ENCODE data around the gene CCDC85B. TPM values are rescaled to one million over a fixed set of nuclear protein-coding genes. Genes with fewer than 3 reads are reported as not detected.

The CCDC85B gene
- total RNA-seq, 1 experiment from 2014 or later, result 85.4 TPM

GRCh38 chr11:65843811-65844210 is 46.7 kb upstream of the CCDC85B start:
- CTCF ChIA-PET, result no interaction called here
- intact Hi-C loops (cut with micrococcal nuclease; ENCODE audit: unreplicated experiment) (no loop called here), in situ Hi-C loops (cut with HindIII; ENCODE audit: low pct_unique_long_range_greater_than_20kb, low sequenced_read_pairs) (no loop called here)
- H3K9me3 ChIP-seq (ENCODE audit: control insufficient read depth, insufficient read depth, low read depth, low read length), result no peaks in the 10 kb centered on the region
- BruUV-seq (replicated peaks), result no TSS peak
- DNase-seq (ENCODE audit: low read depth, low spot score) (no peak), ATAC-seq (no peak)
- H3K36me3 ChIP-seq (ENCODE audit: control insufficient read depth, insufficient read depth, low read length), result no peaks in the 10 kb centered on the region
- no peaks in the 10 kb centered on the region for H3K27me3 ChIP-seq (ENCODE audit: control insufficient read depth, insufficient read depth, low read length)
- POLR2A ChIA-PET, result no interaction called here
- no peak overlapping the region for H3K27ac ChIP-seq (ENCODE audit: low read length)
- H3K4me1 ChIP-seq (ENCODE audit: control insufficient read depth, insufficient read depth, low read length), result no peaks in the 10 kb centered on the region
- no peak for TF ChIP-seq SIN3A (IDR thresholded peaks at IDR 0.05; ENCODE audit: borderline replicate concordance, insufficient read depth, low read depth, low read length)
- no peak for TF ChIP-seq CTCF (IDR thresholded peaks at IDR 0.05)
- TF ChIP-seq REST (IDR thresholded peaks at IDR 0.05; ENCODE audit: insufficient read depth in 1 of 2, low read depth in 2 of 2, low read length in 1 of 2), result no peak
- TF ChIP-seq POLR2AphosphoS5 (IDR thresholded peaks at IDR 0.05; ENCODE audit: low read depth, low read length), result no peak
- TF ChIP-seq TCF7L2 (IDR thresholded peaks at IDR 0.05; ENCODE audit: low read depth, low read length), result no peak
- H3K4me3 ChIP-seq (ENCODE audit: low read depth in 2 of 2, low read length in 2 of 2), result no peak overlapping the region

DNA sequence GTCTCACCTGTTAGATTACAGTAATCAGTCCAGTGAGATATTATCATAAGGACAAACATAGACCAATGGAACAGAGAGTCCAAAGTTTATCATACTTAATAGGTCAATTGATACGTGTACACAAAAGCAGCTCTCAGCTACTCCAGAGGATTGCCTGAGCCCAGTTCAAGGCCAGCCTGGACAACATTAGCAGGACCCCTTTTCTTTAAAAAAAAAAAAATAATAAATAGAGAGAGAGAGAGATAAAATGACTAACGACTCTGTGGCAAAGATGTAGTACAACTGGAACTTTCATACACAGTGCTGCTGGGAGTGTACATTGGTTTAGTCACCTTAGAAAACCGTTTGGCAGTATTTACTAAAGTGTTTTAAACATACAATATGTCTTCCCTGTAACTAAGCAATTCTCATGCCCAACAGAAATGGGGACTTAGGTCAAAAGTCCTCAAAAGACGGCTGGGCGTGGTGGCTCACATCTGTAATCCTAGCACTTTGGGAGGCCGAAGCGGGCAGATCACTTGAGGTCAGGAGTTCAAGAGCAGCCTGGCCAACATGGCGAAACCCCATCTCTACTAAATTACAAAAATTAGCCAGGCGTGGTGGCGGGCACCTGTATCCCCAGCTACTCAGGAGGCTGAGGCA is 46.1 kb upstream of the CCDC85B start:
- ATAC-seq (no peak), DNase-seq (ENCODE audit: low read depth, low spot score) (no peak)
- in situ Hi-C loops (cut with HindIII; ENCODE audit: low pct_unique_long_range_greater_than_20kb, low sequenced_read_pairs) (no loop called here), intact Hi-C loops (cut with micrococcal nuclease; ENCODE audit: unreplicated experiment) (no loop called here)
- no peak overlapping the region for H3K4me3 ChIP-seq (ENCODE audit: low read depth in 2 of 2, low read length in 2 of 2)
- no peaks in the 10 kb centered on the region for H3K9me3 ChIP-seq (ENCODE audit: control insufficient read depth, insufficient read depth, low read depth, low read length)
- no peak overlapping the region for H3K27ac ChIP-seq (ENCODE audit: low read length)
- POLR2A ChIA-PET, result interaction anchor here (0.6 to 0.7 kb wide), 2 partner anchors 22 to 127 kb away, joined by 3 to 16 read pairs; no protein-coding TSS in a partner anchor
- H3K36me3 ChIP-seq (ENCODE audit: control insufficient read depth, insufficient read depth, low read length), result no peaks in the 10 kb centered on the region
- H3K27me3 ChIP-seq (ENCODE audit: control insufficient read depth, insufficient read depth, low read length), result no peaks in the 10 kb centered on the region
- no peak for TF ChIP-seq POLR2AphosphoS5 (IDR thresholded peaks at IDR 0.05; ENCODE audit: low read depth, low read length)
- TF ChIP-seq SIN3A (IDR thresholded peaks at IDR 0.05; ENCODE audit: borderline replicate concordance, insufficient read depth, low read depth, low read length), result no peak
- TF ChIP-seq REST (IDR thresholded peaks at IDR 0.05; ENCODE audit: insufficient read depth in 1 of 2, low read depth in 2 of 2, low read length in 1 of 2), result no peak
- no peak for TF ChIP-seq CTCF (IDR thresholded peaks at IDR 0.05)
- no peak for TF ChIP-seq TCF7L2 (IDR thresholded peaks at IDR 0.05; ENCODE audit: low read depth, low read length)
- CTCF ChIA-PET, result interaction anchor here (0.7 kb wide), 1 partner anchor 185 kb away, joined by 3 read pairs; no protein-coding TSS in a partner anchor
- no TSS peak for BruUV-seq (replicated peaks)
- H3K4me1 ChIP-seq (ENCODE audit: control insufficient read depth, insufficient read depth, low read length), result 0 out of 2 replicates have a peak, but pooled peaks cover 3% of the 10 kb centered on the region

Measured in Panc1 (cell line).